ENCODE results near the gene TMPRSS11A.

The TMPRSS11A gene, protein sequence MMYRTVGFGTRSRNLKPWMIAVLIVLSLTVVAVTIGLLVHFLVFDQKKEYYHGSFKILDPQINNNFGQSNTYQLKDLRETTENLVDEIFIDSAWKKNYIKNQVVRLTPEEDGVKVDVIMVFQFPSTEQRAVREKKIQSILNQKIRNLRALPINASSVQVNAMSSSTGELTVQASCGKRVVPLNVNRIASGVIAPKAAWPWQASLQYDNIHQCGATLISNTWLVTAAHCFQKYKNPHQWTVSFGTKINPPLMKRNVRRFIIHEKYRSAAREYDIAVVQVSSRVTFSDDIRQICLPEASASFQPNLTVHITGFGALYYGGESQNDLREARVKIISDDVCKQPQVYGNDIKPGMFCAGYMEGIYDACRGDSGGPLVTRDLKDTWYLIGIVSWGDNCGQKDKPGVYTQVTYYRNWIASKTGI

DNA sequence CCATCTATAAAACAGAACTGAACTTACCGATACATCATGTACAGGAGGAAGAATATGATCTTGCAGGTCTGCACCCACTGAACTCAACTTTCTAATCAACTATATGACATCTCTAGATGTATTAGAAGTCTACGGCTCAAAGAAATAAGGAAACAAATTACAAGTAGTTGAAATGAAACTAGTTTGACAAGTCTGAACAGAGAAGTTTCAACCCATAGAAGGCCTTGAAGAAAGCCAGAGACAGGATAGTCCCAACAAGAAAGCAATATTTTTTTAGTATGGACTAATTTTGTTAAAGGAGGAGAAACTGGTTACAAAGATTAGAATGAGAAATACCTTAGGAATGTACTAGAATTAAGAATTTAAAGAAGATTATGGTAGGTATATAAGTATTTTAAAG lies at the start of gene TMPRSS11A:
TMPRSS11A (minus strand) TSS at position 138 of the 400 bp plus-strand sequence; CDS start at position 38, 100 bp downstream.
- no peak for DNase-seq

DNA sequence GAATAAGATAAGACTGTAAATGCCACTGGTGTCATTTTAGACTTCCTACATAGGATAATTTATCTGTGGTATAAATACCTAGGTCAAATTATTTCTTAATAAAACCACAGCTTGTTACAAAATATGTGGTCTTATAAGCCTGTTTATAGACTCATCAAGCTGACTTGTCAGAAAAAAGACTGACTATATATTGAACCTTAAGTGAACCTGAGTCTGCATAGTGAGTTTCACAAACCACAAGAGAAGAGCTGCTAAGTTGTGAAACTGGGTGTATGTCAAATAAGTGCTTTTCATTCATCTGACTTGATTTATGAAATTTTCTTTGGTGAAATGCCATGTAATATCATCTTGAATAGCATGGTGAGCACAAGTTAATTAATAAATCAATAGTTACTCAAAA lies 48.4 kb upstream of the TMPRSS11A start:
- no peak for DNase-seq

DNA sequence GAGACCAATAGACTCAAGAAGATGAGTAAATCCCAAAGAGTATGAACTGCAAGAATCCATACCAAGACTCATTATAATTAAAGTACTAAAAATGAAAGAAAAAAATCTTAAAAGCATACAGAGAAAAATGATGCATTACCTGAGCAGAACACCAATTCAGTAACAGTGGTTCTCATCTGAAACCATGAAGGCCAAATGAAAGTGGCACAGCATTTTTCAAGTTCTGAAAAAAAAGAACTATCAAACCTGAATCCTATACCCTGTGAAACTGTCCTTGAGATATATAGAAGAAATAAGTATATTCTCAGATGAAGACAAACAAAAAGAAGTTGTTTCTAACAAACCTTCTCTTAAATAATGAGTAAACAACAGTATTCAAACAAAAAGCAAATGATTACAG lies 39.6 kb upstream of the TMPRSS11A start:
- no peak for DNase-seq

DNA sequence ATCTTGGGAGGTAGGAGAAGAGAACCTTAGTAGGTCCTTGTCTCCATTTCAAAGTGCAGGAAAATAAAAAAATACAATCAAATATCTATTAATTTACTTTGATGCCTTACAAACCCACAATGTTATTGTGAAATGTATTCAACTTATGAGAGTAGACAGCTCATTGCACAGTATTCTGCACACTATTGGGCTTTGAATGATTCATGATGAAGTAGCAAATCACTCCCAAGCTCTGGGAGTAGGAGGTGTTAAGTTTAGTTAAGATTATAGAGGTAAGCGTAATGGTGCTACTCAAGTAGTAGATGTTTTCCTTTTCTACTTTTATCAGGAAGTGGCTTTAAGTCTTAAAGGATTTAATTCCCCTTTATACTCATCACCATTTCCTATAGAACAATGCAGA lies 32.8 kb upstream of the TMPRSS11A start:
- no peak for DNase-seq

DNA sequence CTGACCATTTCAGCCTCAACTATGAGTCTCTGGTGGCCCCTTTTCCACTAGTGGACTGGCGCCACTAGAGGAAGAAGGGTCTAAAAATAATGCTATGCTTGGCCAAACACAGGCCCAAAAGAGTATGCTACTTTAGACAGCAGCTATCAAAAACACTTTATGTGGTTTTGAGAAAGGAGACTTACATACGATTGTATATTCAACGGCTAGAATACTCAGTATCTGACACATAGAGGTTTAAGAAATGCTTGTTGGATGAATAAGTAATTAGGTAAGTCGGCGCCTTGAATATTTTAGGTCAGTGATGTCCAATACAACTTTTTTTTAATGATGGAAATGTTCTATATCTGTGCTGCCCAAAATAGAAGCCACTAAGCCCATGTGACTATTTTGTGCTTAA lies 25.7 kb upstream of the TMPRSS11A start:
- no peak for DNase-seq

DNA sequence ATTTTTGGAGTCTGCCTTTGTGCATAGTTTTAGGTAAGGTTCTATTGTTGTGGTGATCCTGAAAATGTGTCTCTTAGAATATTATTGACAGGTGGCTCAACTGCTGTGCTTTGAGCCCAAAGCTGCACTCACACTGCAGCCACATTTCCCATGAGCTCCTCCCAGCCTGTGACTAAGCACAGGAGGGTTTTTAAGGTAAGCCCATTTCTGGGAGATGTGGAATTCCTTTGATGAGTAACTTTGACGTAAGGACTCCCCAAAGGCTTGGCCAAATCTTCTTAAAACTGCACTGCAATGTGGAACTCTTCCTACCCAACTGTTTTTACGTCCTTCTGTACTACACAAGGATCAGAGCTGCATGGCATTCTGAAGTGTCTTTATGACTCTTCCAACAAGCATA lies 20.0 kb upstream of the TMPRSS11A start:
- no peak for DNase-seq

DNA sequence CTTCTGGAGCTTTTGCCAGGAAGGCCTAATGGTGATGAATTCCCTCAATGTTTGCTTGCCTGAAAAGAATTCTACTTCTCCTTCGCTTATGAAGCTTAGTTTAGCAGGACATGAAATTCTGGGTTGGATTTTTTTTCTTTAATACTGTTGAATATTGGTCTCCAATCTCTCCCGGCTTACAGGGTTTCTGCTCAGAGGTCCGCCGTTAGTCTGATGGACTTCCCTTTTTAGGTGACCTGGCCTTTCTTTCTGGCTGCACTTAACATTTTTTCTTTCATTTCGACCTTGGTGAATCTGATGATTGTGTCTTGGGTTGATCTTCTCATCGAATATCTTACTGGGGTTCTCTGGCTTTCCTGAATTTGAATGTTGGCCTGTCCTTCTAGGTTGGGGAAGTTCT lies 17.2 kb upstream of the TMPRSS11A start:
- no peak for DNase-seq

DNA sequence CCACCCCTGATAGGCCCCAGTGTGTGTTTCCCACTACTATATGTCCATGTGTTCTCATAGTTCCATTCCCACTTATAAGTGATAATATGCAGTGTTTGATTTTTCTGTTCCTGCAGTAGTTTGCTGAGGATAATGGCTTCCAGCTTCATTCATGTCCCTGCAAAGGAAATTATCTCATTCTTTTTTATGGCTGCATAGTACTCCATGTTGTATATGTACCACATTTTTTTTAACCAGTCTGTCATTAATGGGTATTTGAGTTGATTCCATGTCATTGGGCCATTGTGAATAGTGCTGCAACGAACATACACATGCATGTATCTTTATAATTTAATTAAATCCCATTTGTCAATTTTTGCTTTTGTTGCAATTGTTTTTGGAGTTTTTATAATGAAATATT lies 10.3 kb upstream of the TMPRSS11A start:
- no peak for DNase-seq

DNA sequence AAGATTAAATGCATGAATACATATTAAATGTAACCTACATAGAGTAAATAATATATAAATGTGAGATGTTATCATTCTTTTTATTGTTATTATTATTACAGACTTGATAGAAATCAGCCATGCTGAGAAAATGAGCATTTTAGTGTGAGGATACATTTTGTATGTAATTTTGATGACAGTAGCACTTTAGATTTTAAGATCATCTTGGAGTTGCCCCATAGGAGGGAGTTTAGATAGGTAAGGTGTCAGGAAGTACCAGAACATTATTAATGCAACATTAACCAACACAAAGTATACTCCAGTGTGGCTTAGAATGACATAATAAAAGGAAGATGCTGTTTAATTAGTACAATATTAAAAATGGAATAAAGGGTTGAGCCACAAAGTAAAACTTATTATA lies 8.4 kb downstream of the TMPRSS11A start:
- no peak for DNase-seq

DNA sequence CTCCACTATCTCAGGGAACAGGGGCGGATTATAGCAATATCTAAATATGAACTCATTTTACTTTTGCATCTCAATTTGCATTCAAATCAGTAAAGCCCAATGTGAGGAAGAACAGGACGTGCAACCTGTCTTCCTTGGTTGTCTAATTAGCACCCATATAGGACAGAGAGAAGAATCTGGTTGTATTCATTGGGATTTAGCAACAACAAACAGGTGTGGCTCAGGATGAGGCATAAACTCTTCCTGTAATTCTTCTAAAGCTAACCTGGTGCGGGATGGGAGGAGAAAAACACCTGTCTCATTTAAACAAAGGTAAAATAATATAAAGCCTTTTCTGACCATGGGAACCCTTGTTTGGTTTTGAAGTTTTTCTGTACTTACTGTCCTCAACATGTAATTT lies 22.2 kb downstream of the TMPRSS11A start:
- DNase-seq, result no peak

DNA sequence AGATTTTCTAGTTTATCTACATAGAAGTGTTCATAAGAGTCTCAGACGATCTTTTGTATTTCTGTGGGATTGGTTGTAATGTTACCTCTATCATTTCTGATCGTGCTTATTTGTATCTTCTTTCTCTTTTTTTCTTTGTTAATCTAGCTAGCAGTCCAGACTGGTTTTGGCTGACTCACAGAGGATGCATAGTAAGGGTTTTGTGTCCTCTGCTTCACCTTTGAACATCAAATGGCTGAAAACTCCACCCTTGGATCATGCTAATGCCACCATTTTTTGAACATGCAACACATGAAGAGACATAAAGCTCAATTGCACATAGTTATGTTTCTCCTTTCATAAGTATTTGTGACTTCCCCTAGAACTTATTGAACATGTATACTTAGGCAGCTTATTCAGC lies 22.8 kb downstream of the TMPRSS11A start:
- DNase-seq, result no peak

DNA sequence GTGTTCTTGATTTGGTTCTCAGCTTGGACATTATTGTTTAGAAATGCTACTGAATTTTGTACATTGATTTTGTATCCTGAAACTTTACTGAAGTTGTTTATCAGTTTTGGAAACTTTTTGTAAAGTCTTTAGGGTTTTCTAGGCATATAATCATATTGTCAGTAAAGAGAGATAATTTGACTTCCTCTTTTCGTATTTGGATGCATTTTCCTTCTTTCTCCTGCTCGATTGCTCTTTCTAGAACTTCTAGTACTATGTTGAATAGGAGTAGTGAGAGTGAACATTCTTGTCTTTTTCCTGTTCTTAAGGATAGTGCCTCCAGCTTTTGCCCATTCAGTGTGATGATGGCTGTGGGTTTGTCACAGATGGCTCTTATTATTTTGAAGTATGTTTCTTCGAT lies 24.1 kb downstream of the TMPRSS11A start:
- no peak for DNase-seq

DNA sequence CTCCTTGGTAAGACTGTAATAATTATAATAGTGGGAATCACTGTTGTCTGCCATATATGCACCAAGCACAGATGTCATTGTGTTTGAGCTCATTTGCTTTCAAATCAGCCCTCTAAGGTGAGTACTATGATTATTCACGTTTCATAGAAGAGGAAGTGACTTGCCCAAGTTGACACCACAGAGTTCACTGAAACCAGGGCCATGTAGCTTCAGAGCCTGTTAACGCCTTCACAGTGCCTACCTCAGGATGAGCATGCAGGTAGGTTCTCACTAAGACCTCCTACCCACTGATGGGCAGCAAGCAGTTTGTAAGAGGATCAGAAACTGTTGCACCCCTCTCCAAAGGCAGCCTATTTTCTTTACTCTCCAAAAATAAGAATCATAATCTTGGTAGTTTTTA lies 27.4 kb downstream of the TMPRSS11A start:
- DNase-seq, result no peak

DNA sequence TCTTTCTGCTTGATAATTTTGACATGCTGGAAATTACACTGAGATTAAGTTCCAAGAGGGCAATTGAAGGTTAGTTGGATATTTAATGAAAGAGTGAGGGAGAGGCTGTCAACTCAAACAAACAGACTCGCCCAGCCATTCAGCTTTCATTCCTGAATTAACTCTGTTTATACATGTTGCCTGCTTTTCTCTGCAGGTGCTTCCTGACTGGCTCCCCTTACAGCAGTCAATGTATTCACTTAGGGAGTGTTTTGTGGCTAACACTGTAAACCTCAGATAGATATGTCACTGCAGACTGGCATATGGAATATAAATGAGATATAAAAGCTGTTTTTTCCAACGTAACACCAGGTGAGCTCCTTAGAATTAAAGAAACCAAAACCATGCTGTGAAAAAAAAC lies 28.7 kb downstream of the TMPRSS11A start:
- DNase-seq, result no peak

DNA sequence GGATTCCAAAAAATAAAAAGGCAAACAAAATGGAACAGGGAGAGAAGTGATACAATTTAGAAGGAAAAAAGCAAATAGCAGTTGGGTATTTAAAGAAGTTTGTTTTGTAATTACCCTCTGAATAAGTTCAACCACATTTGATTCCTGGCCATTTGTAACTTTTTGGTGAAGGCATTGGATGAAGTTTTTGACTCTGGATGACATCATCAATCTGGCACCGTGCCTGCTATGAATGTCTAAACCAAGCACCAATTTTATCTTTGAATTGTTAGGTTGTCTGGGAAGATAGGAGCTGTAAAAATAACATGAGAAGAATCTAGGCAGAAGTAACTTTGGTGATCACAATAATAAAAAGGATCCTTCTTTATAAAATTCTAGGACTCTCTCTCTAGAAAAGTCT lies 29.5 kb downstream of the TMPRSS11A start:
- DNase-seq, result no peak

DNA sequence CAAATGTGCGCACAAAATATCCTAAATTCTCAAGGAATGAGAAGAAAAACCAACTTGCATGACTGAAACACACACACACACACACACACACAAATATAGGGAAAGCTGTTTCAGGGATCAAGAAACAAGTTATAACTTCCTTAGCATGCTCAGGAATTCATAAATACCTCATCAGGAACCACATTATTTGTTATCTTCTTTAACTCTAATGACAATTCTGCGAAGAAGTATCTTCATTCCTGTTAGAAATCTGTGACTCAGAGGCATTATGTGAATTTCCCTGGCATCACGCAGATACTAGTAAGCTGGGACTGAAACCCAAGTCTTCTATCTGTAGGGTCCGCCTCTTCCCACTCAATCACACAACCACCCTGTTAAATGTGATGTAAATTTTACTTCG lies 30.3 kb downstream of the TMPRSS11A start:
- no peak for DNase-seq

DNA sequence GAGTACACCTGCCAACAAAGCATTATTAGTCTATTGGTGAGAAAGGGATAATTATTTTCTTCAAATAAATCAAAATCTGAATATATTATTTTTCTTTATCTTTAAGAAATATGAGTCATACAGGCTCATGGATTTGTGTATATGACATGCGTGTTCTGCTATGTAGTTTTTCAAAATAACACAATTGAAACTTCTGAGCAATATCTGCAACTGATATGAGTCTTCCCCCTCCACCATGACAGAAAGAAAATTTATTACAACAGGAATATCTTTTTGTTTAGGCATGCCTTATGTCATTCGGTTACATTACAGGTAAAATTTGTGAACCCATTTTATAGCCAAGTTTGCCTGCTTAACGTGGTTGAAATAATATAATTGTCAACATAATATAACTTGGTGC lies 32.0 kb downstream of the TMPRSS11A start:
- DNase-seq, result no peak

DNA sequence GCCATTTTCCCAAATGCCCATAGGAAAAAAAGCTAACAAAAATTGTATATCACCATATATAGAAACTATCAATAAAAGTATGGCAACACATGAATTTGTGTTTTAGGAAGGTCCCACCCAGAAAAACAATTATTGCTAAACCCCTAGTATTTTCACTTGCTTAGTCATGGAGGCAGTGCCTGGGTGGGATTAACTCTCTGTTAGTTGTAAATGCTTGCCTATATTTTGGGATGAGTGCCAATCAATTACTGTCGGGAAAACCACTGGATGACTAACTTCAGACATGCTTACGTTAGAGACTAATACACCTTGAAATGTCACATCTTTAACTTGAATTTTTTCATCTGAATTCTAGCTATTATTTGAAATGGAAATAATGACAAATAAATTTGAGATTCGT lies 33.9 kb downstream of the TMPRSS11A start:
- DNase-seq, result no peak

DNA sequence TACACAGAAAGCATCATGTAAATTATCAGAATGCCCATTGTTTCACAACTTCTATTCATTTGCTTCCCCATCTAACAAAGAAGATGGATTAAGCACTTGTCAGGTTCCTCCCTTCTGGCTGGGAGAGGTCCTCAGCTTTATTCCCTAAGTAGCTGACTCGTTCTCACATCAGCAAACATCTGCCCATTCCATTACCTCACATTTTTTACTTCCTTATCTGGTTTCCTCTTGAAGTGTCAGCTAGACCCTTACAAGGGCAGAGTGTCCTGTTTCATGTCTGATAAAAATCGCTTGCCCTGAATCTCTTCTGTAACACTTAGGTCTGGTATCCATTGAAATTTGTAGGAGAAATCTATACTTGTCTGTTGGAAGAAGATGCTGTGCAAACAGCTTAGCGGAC lies 34.7 kb downstream of the TMPRSS11A start:
- no peak for DNase-seq

DNA sequence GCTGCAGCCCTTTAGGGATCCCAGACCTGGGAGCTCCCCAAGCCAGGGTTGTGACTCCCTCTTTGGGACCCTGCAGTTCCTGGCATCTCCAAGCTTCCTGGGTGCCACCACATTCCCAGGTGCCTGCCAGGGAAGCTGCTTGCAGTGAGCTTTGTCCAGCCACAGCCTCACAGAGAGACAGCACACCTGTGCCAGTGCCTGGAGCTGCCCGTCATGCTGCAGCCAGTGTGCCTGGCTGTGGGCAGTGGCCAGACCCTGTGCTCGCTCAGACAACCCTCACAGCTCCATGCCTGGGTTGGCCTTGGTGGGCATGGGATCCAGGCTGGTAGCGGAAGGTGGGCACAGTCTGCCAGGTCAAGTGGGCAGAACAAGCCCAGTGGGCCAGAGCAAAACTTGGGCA lies 36.0 kb downstream of the TMPRSS11A start:
- no peak for DNase-seq

DNA sequence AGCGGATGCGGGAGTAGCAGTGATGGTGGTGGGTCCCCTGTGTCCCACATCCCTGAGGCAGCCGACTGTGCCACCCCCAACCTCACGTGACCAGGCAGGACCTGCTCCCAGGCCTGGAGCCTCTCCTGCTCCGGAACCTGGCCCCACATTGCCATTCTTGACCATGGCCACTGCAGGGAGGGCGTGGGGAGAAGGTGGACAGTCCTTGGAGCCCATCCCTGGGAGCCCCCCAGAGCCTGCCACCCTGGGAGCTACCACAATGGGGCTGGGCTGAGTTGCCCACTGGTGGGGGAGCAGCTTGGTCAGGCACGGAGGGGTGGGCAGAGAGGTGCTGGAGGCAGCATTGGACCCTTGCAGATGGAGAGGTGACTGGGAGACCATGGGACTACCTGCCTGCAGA lies 36.8 kb downstream of the TMPRSS11A start:
- no peak for DNase-seq

DNA sequence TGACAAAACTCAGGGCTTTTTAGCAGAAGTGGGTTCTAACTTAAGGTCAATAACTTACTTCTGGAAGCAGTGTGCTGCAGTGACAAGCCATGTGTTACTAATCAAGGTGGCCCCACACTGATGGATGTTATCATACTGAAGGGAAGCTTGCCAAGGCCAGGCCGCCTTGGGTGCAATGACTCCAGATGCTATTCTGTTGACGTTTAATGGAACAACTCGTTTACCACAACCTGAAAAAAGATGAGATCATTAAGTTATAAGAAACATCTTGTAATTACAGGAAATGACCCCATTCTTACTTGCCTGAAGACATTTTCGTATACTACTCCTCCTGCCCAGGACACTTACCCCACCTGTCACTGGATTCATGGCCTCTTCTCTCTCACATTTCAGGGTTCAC lies 40.6 kb downstream of the TMPRSS11A start:
- no peak for DNase-seq

DNA sequence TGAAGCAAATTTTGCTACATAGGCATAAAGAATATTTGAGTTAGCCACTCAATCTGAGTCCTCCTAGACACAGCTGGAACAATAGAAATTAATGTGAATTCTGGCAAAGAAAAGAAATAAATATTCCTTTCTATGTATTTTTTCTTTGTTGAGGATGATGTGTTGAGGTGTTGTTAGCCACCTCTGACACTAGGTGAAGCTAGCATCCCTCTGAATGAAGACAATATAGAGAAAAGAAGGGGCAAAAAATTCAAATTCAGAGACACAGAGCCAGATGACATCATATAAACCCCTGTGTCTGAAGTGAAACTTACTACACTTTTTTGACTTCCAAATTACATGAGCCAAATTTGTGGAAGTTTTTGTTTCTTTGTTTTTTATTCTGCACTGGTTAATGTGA lies 44.9 kb downstream of the TMPRSS11A start:
- no peak for DNase-seq

DNA sequence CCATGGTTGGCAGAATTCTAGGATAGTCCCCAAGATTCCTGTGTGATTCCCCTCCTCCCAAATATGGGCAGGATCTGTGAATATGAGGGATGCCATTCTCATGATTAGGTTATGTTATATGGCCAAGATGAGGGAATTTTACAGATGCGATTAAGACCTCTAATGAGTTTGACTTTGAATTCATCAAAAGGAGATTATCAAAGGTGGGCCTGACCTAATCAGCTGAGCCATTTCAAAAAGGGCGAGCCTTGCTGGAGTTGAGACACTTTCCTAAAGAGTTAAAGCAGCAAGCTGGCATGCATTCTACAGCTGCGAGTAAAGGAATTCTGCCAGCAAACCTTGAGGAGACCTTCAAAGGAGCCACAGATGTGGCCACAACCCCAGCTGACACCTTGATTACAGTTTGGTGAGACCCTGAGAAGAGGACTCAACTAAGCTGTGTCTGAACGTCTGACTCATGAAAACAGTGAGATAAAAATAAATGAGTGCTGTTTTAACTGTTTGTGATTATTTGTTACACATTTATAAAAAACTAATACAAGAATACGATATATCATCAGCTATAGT lies 47.8 kb downstream of the TMPRSS11A start:
- DNase-seq, result no peak

DNA sequence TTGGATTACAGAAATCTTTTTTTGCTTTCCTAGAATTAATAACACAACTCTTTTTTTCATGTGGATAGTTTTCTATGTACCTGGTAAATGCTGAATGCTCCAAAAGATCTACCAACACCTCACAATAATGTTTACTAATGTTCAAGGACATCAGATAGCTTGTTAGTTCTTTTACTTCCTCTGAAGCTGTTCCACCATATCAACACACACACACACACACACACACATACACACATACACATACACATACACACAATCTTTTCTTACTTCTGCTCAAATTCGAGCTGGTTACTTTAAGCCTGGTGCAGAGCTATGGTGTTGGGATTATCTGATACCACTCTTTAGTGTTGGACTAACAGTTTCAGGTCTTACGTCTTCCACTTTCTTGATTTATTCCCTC lies 51.2 kb downstream of the TMPRSS11A start:
- no peak for DNase-seq
